Hepatocyte (in vitro differentiated cells): ENCODE results near the gene KLK11. TPM values are rescaled to one million over a fixed set of nuclear protein-coding genes. Genes with fewer than 3 reads are reported as not detected.

Experiments used
- DNase-seq: peaks from one replicate; pipeline ENCODE4 v3.0.0-alpha.2; 2016; ENCODE audit warnings: low spot score
- H2AFZ ChIP-seq: fragments of 200-600 bp; sonication (generic); 2 replicates; pipeline ENCODE4 v1.6.0; 2016; ENCODE audit warnings: antibody characterized with exemption, mild to moderate bottlenecking
- H3K27ac ChIP-seq: fragments of 200-600 bp; sonication (generic); 2 replicates; pipeline ENCODE4 v1.5.1; 2016; ENCODE audit warnings: mild to moderate bottlenecking
- H3K27me3 ChIP-seq: fragments of 200-600 bp; sonication (generic); 2 replicates; pipeline ENCODE4 v1.6.1; 2016
- H3K36me3 ChIP-seq: fragments of 200-600 bp; sonication (generic); replicated peaks from 2 replicates; pipeline ENCODE4 v1.5.1; 2016; ENCODE audit warnings: low read depth; ENCODE audit not compliant: insufficient read depth
- H3K4me1 ChIP-seq: fragments of 200-600 bp; sonication (generic); 2 replicates; pipeline ENCODE4 v1.5.1; 2016; ENCODE audit warnings: mild to moderate bottlenecking, moderate library complexity; ENCODE audit not compliant: insufficient read depth
- H3K4me2 ChIP-seq: fragments of 200-600 bp; sonication (generic); 2 replicates; pipeline ENCODE4 v1.6.0; 2016
- H3K4me3 ChIP-seq: fragments of 200-600 bp; sonication (generic); 2 replicates; pipeline ENCODE4 v1.5.1; 2016; ENCODE audit warnings: mild to moderate bottlenecking
- H3K79me2 ChIP-seq: fragments of 200-600 bp; sonication (generic); 2 replicates; pipeline ENCODE4 v1.6.0; 2017; ENCODE audit warnings: mild to moderate bottlenecking
- H3K9me2 ChIP-seq: fragments of 200-600 bp; sonication (generic); replicated peaks from 2 replicates; pipeline ENCODE4 v1.6.0; 2017; ENCODE audit warnings: mild to moderate bottlenecking; ENCODE audit not compliant: insufficient read depth
- H3K9me3 ChIP-seq: fragments of 200-600 bp; sonication (generic); 2 replicates; pipeline ENCODE4 v1.5.1; 2016; ENCODE audit warnings: low read depth, mild to moderate bottlenecking
- H4K20me1 ChIP-seq: fragments of 200-600 bp; sonication (generic); 2 replicates; pipeline ENCODE4 v1.6.0; 2016; ENCODE audit warnings: mild to moderate bottlenecking; ENCODE audit not compliant: insufficient read depth, poor library complexity, severe bottlenecking
- EZH2 ChIP-seq: fragments of 200-600 bp; sonication (generic); IDR thresholded peaks from 2 replicates; pipeline ENCODE4 v1.6.1; 2016; ENCODE audit warnings: antibody characterized with exemption, mild to moderate bottlenecking, borderline replicate concordance
- EZH2phosphoT487 ChIP-seq: fragments of 200-600 bp; sonication (generic); IDR thresholded peaks from one replicate; pipeline ENCODE4 v1.6.1; 2018; ENCODE audit warnings: antibody characterized with exemption, mild to moderate bottlenecking, low read depth, moderate library complexity; ENCODE audit not compliant: unreplicated experiment, severe bottlenecking
- WGBS: methylation state at CpG from one replicate; pipeline ENCODE4 v1.1.6; 2016; ENCODE audit warnings: low lambda C conversion rate; ENCODE audit errors: missing lambda C conversion rate; 5-methylcytosine and 5-hydroxymethylcytosine counted together
- polyA plus RNA-seq: library from polyadenylated mRNA; unstranded; fragments of >200 nt; fragmentation: Nextera tagmentation; extraction: Ambion mirVana; gene quantifications from 2 replicates; pipeline ENCODE4 v1.2.1, GENCODE V29; 2016
- total RNA-seq: library from RNA; depleted of rRNA; stranded (reverse); fragments of >200 nt; gene quantifications from 2 replicates; pipeline ENCODE4 v1.2.3, GENCODE V29; 2014
- TF ChIP-seq, protein P1 (sequence below): fragments of 200-600 bp; sonication (generic); IDR thresholded peaks from 2 replicates; pipeline ENCODE4 v1.5.1; 2016; ENCODE audit warnings: antibody characterized with exemption, mild to moderate bottlenecking; ENCODE audit not compliant: poor library complexity

The KLK11 gene
- total and polyA plus RNA-seq, 2 experiments from 2014 or later: 2.2 TPM; not detected in 1

GRCh38 chr19:51034704-51035103 lies 8.3 kb upstream of the KLK11 start, which contains the start of gene KLK12:
TSS of gene KLK12 (minus strand) at chr19:51035002. CDS start at chr19:51034621, 381 bp downstream.
- no peak within 1 kb of the TSS for H3K27ac ChIP-seq

GRCh38 chr19:51031880-51032225 lies 5.4 kb upstream of the KLK11 start:
- Histone ChIP-seq H3K4me3 (no peak overlapping the region), H3K36me3 (no peaks in the 10 kb centered on the region), H3K27ac (no peak overlapping the region), H3K27me3 (no peaks in the 10 kb centered on the region), H2AFZ (no peak overlapping the region), H3K9me2 (no peaks in the 10 kb centered on the region), H4K20me1 (no peaks in the 10 kb centered on the region), H3K4me1 (no peaks in the 10 kb centered on the region), H3K79me2 (no peaks in the 10 kb centered on the region), H3K9me3 (no peaks in the 10 kb centered on the region), H3K4me2 (no peak overlapping the region)
- TF ChIP-seq EZH2phosphoT487 (no peak), EZH2 (no peak)
- TF ChIP-seq, protein P1, sequence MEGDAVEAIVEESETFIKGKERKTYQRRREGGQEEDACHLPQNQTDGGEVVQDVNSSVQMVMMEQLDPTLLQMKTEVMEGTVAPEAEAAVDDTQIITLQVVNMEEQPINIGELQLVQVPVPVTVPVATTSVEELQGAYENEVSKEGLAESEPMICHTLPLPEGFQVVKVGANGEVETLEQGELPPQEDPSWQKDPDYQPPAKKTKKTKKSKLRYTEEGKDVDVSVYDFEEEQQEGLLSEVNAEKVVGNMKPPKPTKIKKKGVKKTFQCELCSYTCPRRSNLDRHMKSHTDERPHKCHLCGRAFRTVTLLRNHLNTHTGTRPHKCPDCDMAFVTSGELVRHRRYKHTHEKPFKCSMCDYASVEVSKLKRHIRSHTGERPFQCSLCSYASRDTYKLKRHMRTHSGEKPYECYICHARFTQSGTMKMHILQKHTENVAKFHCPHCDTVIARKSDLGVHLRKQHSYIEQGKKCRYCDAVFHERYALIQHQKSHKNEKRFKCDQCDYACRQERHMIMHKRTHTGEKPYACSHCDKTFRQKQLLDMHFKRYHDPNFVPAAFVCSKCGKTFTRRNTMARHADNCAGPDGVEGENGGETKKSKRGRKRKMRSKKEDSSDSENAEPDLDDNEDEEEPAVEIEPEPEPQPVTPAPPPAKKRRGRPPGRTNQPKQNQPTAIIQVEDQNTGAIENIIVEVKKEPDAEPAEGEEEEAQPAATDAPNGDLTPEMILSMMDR: no peak
- no peak for DNase-seq
- 95% methylated on average over 28 of the region's 28 CpGs for whole genome bisulfite sequencing

More at GRCh38 chr19:51034704-51035103, 8.3 kb upstream of the KLK11 start, which contains the start of gene KLK12:
- 53% methylated on average over 11 of the region's 11 CpGs for WGBS
- Histone ChIP-seq H3K27me3 (no peaks in the 10 kb centered on the region), H3K9me2 (no peaks in the 10 kb centered on the region), H2AFZ (no peak within 1 kb of the TSS), H3K4me3 (no peak within 1 kb of the TSS), H3K36me3 (no peaks in the 10 kb centered on the region), H3K4me2 (no peak within 1 kb of the TSS), H3K9me3 (no peaks in the 10 kb centered on the region), H3K79me2 (no peaks in the 10 kb centered on the region), H3K4me1 (no peaks in the 10 kb centered on the region), H4K20me1 (no peaks in the 10 kb centered on the region)
- no peak for DNase-seq
- TF ChIP-seq EZH2phosphoT487: no peak
- TF ChIP-seq EZH2: no peak
- TF ChIP-seq, protein P1: no peak

- no peak overlapping the region for H3K4me3 ChIP-seq
- no peak overlapping the region for H2AFZ ChIP-seq
- H3K4me1 ChIP-seq: no peaks in the 10 kb centered on the region
- WGBS: 92% methylated on average over 7 of the region's 7 CpGs
- H3K27ac ChIP-seq: no peak overlapping the region
- no peaks in the 10 kb centered on the region for H3K9me2 ChIP-seq
- DNase-seq: no peak
- no peaks in the 10 kb centered on the region for H3K79me2 ChIP-seq
- TF ChIP-seq EZH2 (no peak), EZH2phosphoT487 (no peak)
- TF ChIP-seq, protein P1: no peak
- H4K20me1 ChIP-seq: no peaks in the 10 kb centered on the region
- H3K4me2 ChIP-seq: no peak overlapping the region
- no peaks in the 10 kb centered on the region for H3K36me3 ChIP-seq
- H3K9me3 ChIP-seq: no peaks in the 10 kb centered on the region
- H3K27me3 ChIP-seq: no peaks in the 10 kb centered on the region
These were observed 4.9 kb upstream of the KLK11 start for GRCh38 chr19:51031220-51031879.
